GM12875 (cell line): ENCODE results near the gene BCL2L12.
A peak's percentile ranks its signal among the peaks of the same experiment; 100 is the strongest.

ENCODE experiments used
- H3K4me3 ChIP-seq: one replicate; pipeline ENCODE4 v1.5.1; 2011; ENCODE audit warnings: low read depth, low read length, control low read depth
- CTCF ChIP-seq: IDR thresholded peaks from 2 replicates; pipeline ENCODE4 v1.5.1; 2011; ENCODE audit warnings: low read depth, mild to moderate bottlenecking, control low read depth, inconsistent platforms, low read length, moderate library complexity, borderline replicate concordance; ENCODE audit not compliant: insufficient read depth

The BCL2L12 gene

GRCh38 chr19:49684251-49684982 is 18.7 kb downstream of the BCL2L12 start:
- no peak overlapping the region for H3K4me3 ChIP-seq
- peak; percentile 79 for TF ChIP-seq CTCF

- TF ChIP-seq CTCF: no peak
These were observed 19.3 kb downstream of the BCL2L12 start for GRCh38 chr19:49684983-49685553.

GRCh38 chr19:49685845-49686332 is 20.2 kb downstream of the BCL2L12 start:
- no peak for TF ChIP-seq CTCF
- no peak overlapping the region for H3K4me3 ChIP-seq

More at GRCh38 chr19:49684983-49685553, 19.3 kb downstream of the BCL2L12 start:
- no peak overlapping the region for H3K4me3 ChIP-seq

GRCh38 chr19:49686503-49687088 is 20.9 kb downstream of the BCL2L12 start:
- no peak for TF ChIP-seq CTCF
- H3K4me3 ChIP-seq: no peak overlapping the region

GRCh38 chr19:49687150-49687549 is 21.4 kb downstream of the BCL2L12 start:
- no peak overlapping the region for H3K4me3 ChIP-seq
- TF ChIP-seq CTCF: no peak

GRCh38 chr19:49687566-49688316 is 22.0 kb downstream of the BCL2L12 start:
- no peak overlapping the region for H3K4me3 ChIP-seq
- TF ChIP-seq CTCF: no peak
